Naive thymus-derived CD8-positive, alpha-beta T cell (primary cell): Measurements from ENCODE around the gene CIDEA. TPM values are rescaled to one million over a fixed set of nuclear protein-coding genes. Genes with fewer than 3 reads are reported as not detected.

Experiments used
- ATAC-seq, 2 donors: fragments of 150-1000 bp; cut with Tn5 transposase in 1 of 2; sonication (Bioruptor Pico), chemical (Tn5 transposase) in 1 of 2; 1 replicate in 1 of 2; 2 replicates in 1 of 2; pipeline ENCODE4 v1.10.0; 2021; ENCODE audit warnings: mild to moderate bottlenecking in 2 of 2, moderate library complexity in 2 of 2
- POLR2A ChIA-PET: fragments of 350-600 bp; sonication (Branson Sonifier 250); formaldehyde crosslinking; loops from one replicate; lab custom pipeline; 2021; ENCODE audit warnings: antibody characterized with exemption; lab: Charles Lee
- DNase-seq, 10 donors: peaks; one replicate each; pipeline versions ENCODE4 v3.0.0 to v3.0.0-alpha.2; 2020 to 2022
- H3K27ac Mint-ChIP-seq, 10 donors: one replicate each; pipeline ENCODE4 v1.8.0; 2020 to 2022; ENCODE audit warnings: mild to moderate bottlenecking in 10 of 10, mixed read lengths in 10 of 10, moderate library complexity in 4 of 10, inconsistent platforms in 1 of 10
- H3K27me3 Mint-ChIP-seq, 5 donors: one replicate each; pipeline ENCODE4 v1.8.0; 2021 to 2022; ENCODE audit warnings: mixed read lengths in 5 of 5
- H3K36me3 Mint-ChIP-seq, 3 donors: one replicate each; pipeline ENCODE4 v1.8.0; 2020 to 2022; ENCODE audit warnings: mixed read lengths in 3 of 3, mild to moderate bottlenecking in 2 of 3, inconsistent platforms in 1 of 3
- H3K4me1 Mint-ChIP-seq, 4 donors: one replicate each; pipeline ENCODE4 v1.8.0; 2021 to 2022; ENCODE audit warnings: mixed read lengths in 4 of 4
- H3K4me3 Mint-ChIP-seq, 10 donors: one replicate each; pipeline ENCODE4 v1.8.0; 2020 to 2022; ENCODE audit warnings: mild to moderate bottlenecking in 10 of 10, mixed read lengths in 10 of 10, moderate library complexity in 6 of 10, inconsistent platforms in 1 of 10
- H3K9me3 Mint-ChIP-seq, 9 donors: one replicate each; pipeline ENCODE4 v1.8.0; 2020 to 2022; ENCODE audit warnings: mixed read lengths in 9 of 9, mild to moderate bottlenecking in 3 of 9, inconsistent platforms in 1 of 9, moderate library complexity in 1 of 9
- polyA plus RNA-seq, 3 donors: library from polyadenylated mRNA; unstranded; fragments of 300-500 nt; fragmentation: Illumina TruSeq; gene quantifications; one replicate each; pipeline ENCODE4 v1.2.3, GENCODE V29; 2021
- total RNA-seq, 8 experiments: library from RNA in 2 of 8; stranded (reverse) in 2 of 8; gene quantifications; one replicate each; pipeline ENCODE4 v1.2.3 and lab custom pipeline; 2021 to 2026

The CIDEA gene
- total and polyA plus RNA-seq, 5 experiments from 2014 or later: not detected

DNA sequence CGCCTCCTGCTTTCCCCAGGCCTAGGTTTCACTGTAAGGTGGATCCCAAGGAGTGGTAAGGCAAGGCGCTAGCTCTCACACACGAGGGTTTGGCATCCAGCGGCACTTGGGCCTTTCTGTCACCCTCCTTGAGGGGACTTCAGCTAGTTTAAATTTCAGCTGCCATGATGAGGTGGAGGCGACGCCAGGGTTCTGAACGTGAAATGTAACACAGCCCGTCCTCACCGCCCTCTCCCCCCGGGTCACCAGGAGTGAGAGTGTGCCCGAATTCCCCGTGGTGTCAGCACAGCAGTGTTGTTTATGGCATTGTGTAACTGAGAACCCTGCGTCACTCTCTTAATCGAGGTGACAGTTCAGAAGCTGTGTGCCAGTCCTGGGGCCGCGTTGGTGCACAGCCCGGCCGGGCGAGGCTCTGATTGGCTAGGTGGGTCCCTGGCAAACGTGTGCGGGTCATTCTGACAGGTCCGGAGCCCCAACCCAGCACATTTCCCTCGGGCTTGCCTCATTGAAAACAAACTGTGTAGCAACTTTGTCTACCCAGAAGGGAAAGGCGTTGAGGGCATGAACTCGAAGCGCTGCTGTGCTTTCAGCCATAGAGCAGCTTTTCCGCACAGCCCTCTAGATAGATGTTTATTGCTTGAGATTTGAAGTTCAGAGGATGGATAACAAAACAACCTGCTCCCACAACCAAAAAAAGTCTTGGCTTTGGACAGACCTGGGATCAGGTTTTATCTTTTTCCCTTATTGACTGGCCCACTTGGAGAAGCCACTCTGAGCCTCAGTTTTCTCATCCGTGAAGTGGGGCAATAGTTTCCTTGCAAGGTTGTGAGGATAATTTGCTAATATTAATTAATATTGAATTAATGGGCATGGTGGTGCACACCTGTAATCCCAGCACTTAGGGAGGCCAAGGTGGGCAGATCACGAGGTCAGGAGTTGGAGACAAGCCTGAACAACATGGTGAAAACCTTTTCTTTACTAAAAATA is 4.9 kb downstream of the CIDEA start:
- Mint-ChIP-seq H3K36me3 (no peaks in the 10 kb centered on the region), H3K27me3 (peaks cover 20 to 45% (median 25%) of the 10 kb centered on the region in 5 donors), H3K4me1 (no peaks in the 10 kb centered on the region), H3K4me3 (no peak overlapping the region), H3K27ac (no peak overlapping the region), H3K9me3 (no peaks in the 10 kb centered on the region)
- DNase-seq (no peak), ATAC-seq (no peak)
- POLR2A ChIA-PET: no interaction called here

DNA sequence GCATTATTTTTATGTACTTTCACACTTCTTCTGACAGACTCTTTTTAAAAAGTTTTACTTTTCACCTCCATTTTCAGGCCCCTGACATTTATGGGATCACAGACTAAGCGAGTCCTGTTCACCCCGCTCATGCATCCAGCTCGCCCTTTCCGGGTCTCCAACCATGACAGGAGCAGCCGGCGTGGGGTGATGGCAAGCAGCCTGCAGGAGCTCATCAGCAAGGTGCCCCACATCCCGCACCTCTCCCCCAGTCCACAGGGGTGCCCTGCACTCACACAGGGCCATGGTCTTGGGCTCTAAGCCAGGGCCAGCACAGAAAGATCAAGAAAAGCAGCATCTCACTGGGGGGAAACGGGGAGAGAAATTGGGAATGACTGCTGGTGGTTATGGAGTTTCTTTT is 8.6 kb downstream of the CIDEA start:
- ATAC-seq (no peak), DNase-seq (no peak)
- no peak overlapping the region for H3K4me3 Mint-ChIP-seq
- H3K27ac Mint-ChIP-seq: no peak overlapping the region
- no peaks in the 10 kb centered on the region for H3K9me3 Mint-ChIP-seq
- no peaks in the 10 kb centered on the region for H3K4me1 Mint-ChIP-seq
- no peaks in the 10 kb centered on the region for H3K36me3 Mint-ChIP-seq
- POLR2A ChIA-PET: no interaction called here
- peaks cover 4 to 19% (median 8%) of the 10 kb centered on the region in 5 donors for H3K27me3 Mint-ChIP-seq

DNA sequence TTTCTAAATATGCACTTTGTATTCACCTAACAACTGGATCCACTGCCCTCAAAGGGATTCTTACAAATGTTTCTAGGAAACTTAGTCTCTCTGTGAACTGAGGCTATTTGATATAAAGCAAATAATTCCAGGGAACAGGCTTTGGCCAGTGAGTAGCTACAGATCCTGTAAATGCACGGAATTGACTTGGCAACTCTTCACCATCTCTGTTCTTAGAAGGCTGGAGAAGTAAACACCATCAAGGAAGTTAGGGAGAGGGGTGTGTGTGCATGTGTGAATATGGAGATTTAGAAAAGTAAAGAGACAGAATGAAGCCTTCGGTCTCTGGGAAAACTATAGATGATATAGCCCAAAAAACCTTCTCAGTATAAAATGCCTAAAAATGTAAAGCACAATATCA is 10.7 kb downstream of the CIDEA start:
- no peaks in the 10 kb centered on the region for H3K36me3 Mint-ChIP-seq
- no peak overlapping the region for H3K27ac Mint-ChIP-seq
- POLR2A ChIA-PET: no interaction called here
- DNase-seq (no peak), ATAC-seq (no peak)
- H3K27me3 Mint-ChIP-seq: peaks cover 0 to 17% (median 4%) of the 10 kb centered on the region in 5 donors
- no peaks in the 10 kb centered on the region for H3K4me1 Mint-ChIP-seq
- no peaks in the 10 kb centered on the region for H3K9me3 Mint-ChIP-seq
- H3K4me3 Mint-ChIP-seq: no peak overlapping the region

DNA sequence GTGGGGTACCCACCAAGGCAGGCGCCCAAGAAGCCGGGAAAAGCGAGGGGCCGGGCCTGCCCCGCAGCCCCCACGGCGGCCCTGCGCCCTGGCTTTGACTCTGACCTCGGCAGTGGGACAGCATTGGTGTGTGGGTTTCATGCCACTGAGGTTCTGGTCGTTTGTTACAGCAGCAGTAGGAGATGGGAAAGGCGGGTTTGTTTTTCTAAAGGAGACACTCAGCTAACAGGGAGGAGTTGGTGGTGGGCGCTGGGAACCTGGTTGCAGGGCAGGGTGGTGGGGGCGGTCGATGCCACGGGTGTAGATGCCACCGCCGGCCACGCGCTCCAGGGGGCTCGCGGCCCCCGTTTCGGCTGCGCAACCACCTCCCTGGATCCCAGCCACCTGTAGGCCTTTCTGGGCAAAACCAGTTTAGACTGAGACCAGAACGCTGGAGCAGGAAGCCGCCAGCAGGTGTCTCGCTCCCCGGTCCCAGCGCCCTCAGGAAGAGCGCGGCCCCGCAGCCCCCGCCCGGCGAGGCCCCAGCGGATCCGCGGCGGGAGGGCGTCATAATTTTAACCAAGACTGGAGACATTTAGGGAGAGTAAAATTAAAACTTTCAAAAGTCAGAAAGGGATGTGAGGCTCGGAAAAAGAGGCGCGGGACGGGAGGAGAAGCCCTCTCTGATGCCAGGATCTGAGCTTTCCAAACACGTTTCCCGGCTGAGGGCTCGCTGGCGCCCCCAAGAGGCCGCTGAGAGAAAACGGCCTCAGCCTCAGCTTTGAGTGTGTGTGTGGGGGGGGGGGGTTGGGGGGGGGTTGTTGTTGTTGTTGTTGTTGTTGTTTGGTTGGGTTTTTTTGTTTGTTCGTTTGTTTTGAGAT is 17.4 kb downstream of the CIDEA start:
- ATAC-seq (peak; percentile 83 to 92), DNase-seq (peak; percentile 5 to 68 (median 34))
- Mint-ChIP-seq H3K9me3 (no peaks in the 10 kb centered on the region), H3K4me3 (peak overlapping the region; percentile 46 to 79 (median 68)), H3K27ac (peak overlapping the region in 1 of 10 donors; percentile 14), H3K27me3 (peaks cover 0 to 20% (median 3%) of the 10 kb centered on the region in 5 donors), H3K4me1 (peaks cover 0 to 5% (median 3%) of the 10 kb centered on the region in 4 donors), H3K36me3 (no peaks in the 10 kb centered on the region)
- POLR2A ChIA-PET: no interaction called here

DNA sequence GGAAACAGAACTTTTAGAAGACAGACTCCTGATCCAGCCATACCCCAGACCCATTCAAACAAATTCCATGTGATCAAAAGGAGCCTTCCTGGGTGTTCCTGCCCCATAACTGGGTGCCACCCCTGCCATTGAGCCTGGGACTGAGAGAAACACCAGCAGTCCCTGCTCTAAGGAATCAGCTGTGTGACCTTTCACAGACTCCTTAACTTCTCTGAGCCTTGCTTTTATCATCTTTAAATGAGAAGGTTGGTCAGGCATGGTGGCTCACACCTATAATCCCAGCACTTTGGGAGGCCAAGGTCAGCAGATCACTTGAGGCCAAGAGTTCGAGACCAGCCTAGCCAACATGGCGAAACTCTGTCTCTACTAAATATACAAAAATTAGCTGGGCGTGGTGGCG is 20.6 kb downstream of the CIDEA start:
- POLR2A ChIA-PET: no interaction called here
- H3K27me3 Mint-ChIP-seq: peaks cover 1 to 29% (median 8%) of the 10 kb centered on the region in 5 donors
- H3K36me3 Mint-ChIP-seq: no peaks in the 10 kb centered on the region
- ATAC-seq: no peak
- no peaks in the 10 kb centered on the region for H3K9me3 Mint-ChIP-seq
- DNase-seq: no peak
- peaks cover 0 to 5% (median 3%) of the 10 kb centered on the region in 4 donors for H3K4me1 Mint-ChIP-seq
- H3K4me3 Mint-ChIP-seq: no peak overlapping the region
- H3K27ac Mint-ChIP-seq: no peak overlapping the region

DNA sequence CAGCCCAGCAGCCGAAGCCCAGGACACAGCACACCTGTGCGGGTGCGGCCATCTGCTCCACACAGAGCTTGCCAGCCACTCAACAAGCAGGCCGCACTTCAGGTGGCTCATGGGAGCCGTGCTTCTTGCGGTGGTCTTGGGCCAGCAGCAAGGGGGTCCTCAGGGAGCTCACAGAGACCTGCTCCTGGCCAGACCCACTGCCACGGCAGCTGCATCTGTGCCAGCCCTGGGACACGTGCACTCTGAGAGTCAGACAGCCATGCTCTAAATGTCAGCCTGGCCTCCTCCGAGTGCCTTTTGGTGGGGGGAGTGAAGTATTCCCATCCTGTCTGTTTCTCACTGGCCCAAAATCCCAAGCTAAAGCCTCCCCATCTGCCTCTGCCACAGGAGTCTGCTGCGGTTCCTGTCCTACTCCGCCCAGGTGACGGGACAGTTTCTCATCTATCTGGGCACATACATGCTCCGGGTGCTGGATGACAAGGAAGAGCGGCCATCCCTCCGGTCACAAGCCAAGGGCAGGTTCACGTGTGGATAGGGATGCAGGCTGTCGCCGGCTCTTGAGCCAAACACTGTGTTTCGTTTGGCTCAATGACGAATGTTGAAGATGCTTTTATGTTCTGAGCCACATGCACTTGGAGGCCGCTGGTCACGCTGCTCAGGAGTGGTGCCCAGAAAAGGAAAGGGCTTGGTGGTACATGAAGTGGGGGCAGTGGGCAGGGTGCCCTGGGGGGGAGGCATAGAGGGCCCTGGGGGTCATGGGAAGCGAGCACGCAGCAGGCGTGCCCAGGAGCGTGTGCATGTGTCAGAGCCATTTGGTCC is 22.8 kb downstream of the CIDEA start:
- Mint-ChIP-seq H3K9me3 (no peaks in the 10 kb centered on the region), H3K36me3 (no peaks in the 10 kb centered on the region), H3K27ac (peak overlapping the region in 1 of 10 donors; percentile 57), H3K27me3 (peaks cover 1 to 32% (median 9%) of the 10 kb centered on the region in 5 donors), H3K4me1 (peaks cover 0 to 4% (median 2%) of the 10 kb centered on the region in 4 donors), H3K4me3 (no peak overlapping the region)
- DNase-seq: no peak
- no peak for ATAC-seq
- POLR2A ChIA-PET: interaction anchor here (0.7 kb wide), 1 partner anchor 141 kb away, joined by 4 read pairs; no protein-coding TSS in a partner anchor

DNA sequence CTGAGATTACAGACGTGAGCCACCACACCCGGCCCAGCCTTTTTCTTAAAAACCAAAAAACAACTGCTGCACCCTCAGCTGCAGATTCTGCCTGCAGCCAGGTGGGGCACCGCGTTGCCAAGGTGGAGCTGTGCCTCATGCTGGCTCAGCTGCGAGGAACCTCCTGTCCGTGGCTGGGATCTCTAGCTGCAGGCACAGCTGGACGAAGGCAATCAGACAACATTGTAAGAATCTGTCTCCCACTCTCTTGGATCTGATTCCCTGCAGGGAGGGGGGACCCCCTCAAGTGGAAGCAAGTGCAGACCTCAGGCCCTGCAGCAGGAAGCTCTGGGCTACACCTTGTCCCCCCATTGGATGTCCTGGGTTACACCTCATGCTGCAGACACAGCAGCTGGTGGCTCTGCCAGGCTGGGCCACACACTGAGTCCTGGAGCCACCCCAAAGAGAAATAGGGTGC is 24.1 kb downstream of the CIDEA start:
- ATAC-seq (no peak), DNase-seq (no peak)
- Mint-ChIP-seq H3K9me3 (no peaks in the 10 kb centered on the region), H3K4me3 (no peak overlapping the region), H3K4me1 (no peaks in the 10 kb centered on the region), H3K36me3 (no peaks in the 10 kb centered on the region), H3K27me3 (peaks cover 1 to 33% (median 12%) of the 10 kb centered on the region in 5 donors), H3K27ac (no peak overlapping the region)
- POLR2A ChIA-PET: no interaction called here

DNA sequence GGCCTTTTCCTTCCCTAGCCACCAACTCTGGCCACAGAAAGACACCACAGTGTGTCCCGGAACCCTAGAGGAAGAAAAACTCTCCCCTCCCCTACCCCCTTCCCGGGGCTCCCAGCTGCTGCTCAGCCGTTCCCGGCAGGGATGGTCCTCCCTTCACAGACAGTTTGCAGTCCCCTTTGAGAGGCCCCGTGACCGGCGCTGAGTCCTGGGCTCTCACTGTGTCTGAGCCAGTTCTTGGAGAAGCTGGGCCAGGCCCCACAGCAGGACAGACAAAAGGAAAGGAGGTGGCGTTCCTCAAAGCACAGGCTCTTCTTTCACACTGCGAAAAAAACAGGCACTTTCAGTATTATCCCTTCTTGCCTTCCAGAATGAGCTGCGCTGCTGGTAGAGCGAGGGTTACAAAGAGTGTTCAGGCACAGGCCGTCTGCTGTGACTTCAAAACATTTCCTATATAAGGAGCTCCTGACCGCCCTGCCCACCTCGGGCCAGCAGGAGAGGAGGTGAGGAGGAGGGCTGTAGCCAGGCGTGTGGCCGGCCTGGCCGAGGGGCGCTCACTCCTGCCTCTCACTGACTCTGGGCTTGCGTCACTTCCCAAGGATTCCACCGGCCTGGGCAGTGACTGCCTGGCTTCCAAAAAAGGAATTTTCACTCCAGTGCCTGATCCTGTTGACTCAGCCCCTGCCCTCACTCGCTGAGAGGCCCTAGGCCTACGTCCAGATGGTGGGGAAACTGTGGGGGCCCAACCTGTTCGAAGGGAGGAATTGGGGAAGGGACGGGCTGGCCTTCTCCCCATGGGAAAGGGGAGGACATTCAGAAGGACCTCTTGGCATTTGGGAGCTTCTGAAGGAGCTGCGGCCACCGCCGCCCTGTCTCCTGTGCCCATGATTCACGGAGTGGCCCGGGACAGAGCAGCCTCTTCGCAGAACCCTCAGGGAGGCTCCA is 24.9 kb downstream of the CIDEA start:
- Mint-ChIP-seq H3K4me1 (no peaks in the 10 kb centered on the region), H3K4me3 (no peak overlapping the region), H3K36me3 (no peaks in the 10 kb centered on the region), H3K27ac (no peak overlapping the region), H3K9me3 (no peaks in the 10 kb centered on the region), H3K27me3 (peaks cover 1 to 29% (median 12%) of the 10 kb centered on the region in 5 donors)
- DNase-seq: no peak
- ATAC-seq: no peak
- POLR2A ChIA-PET: no interaction called here

DNA sequence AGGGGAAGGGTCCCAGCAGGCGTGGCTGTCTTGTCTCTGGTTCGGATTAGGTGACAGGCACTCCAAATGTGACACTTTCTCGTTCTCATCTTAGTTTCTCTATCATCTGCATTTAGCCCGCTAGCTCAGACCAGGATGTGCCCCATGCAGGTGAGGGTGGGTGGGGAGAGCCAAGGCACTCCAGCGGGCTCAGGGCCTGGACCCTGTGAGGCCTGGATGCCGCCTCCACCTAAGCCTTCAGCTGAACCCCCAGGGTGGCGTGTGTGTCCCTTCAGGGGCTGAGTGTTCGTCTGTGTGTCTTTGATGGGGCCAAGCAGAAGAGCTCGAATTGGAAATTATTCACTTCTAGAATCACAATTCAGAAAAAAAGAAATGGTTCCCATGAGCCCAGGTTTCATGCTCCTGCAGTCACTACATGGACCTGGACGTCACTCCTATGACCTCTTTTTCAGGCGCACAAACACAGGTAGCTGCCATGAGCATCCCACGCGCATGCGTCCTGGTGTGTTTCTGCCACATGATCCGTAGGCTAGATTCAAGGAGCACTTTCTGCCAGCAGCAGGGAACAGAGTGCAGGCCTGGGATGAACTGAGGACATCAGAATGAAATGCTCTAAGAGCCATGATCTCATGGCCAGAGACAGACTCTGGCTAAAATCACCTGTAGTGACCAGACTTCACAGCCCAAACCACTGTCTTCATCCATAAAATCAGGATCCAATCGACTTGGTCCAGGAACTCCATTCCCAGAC is 25.8 kb downstream of the CIDEA start:
- Mint-ChIP-seq H3K4me3 (no peak overlapping the region), H3K4me1 (no peaks in the 10 kb centered on the region), H3K36me3 (no peaks in the 10 kb centered on the region), H3K9me3 (no peaks in the 10 kb centered on the region), H3K27me3 (peaks cover 1 to 27% (median 19%) of the 10 kb centered on the region in 5 donors), H3K27ac (no peak overlapping the region)
- no peak for DNase-seq
- no peak for ATAC-seq
- POLR2A ChIA-PET: no interaction called here

DNA sequence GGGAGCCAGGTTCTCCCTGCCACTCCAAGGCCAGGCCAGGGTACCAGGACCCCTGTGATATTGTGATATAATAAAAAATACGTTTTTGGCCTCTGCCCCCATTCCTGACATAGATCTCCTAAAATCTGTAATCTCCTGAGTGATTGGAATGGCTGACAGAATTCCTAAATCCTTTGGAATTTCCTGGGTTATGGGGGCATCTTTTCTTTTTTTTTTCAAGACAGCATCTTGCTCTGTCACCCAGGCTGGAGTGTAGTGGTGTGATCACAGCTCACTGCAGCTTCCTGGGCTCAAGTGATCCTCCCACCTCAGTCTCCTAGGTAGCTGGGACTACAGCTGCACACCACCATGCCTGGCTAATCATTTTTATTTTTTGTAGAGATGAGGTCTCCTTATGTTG is 27.7 kb downstream of the CIDEA start:
- POLR2A ChIA-PET: no interaction called here
- Mint-ChIP-seq H3K27me3 (peaks cover 3 to 22% (median 16%) of the 10 kb centered on the region in 5 donors), H3K9me3 (no peaks in the 10 kb centered on the region), H3K27ac (no peak overlapping the region), H3K4me3 (no peak overlapping the region), H3K36me3 (no peaks in the 10 kb centered on the region), H3K4me1 (no peaks in the 10 kb centered on the region)
- no peak for DNase-seq
- no peak for ATAC-seq
